Testis (tissue), 3 donors: Measurements from ENCODE around the gene DCAF5. TPM values are rescaled to one million over a fixed set of nuclear protein-coding genes. Genes with fewer than 3 reads are reported as not detected.

Source experiments
- DNase-seq: peaks from one replicate; pipeline ENCODE4 v3.0.0-alpha.2; 2019
- H3K27ac ChIP-seq, 2 donors: fragments of 200-600 bp; sonication (generic); one replicate each; pipeline ENCODE4 v1.5.1; 2019
- H3K27me3 ChIP-seq: fragments of 200-600 bp; sonication (generic); one replicate; pipeline ENCODE4 v1.5.1; 2019
- H3K36me3 ChIP-seq: fragments of 200-600 bp; sonication (generic); one replicate; pipeline ENCODE4 v1.5.1; 2017; ENCODE audit warnings: low read depth; ENCODE audit errors: missing control alignments
- H3K4me1 ChIP-seq: fragments of 200-600 bp; sonication (generic); one replicate; pipeline ENCODE4 v1.5.1; 2019
- H3K4me3 ChIP-seq, 2 donors: fragments of 200-600 bp; sonication (generic); one replicate each; pipeline ENCODE4 v1.5.1; 2017 to 2019
- H3K9me3 ChIP-seq: fragments of 200-600 bp; sonication (generic); one replicate; pipeline ENCODE4 v1.5.1; 2017
- CTCF ChIP-seq, 3 experiments: fragments of 450-650 bp in 2 of 3; fragments of 200-600 bp in 1 of 3; sonication (generic) in 1 of 3; IDR thresholded peaks; one replicate each; pipeline ENCODE4 v1.5.1; 2016 to 2019; ENCODE audit warnings: antibody characterized with exemption in 3 of 3, mild to moderate bottlenecking in 2 of 3, moderate library complexity in 1 of 3
- POLR2A ChIP-seq: fragments of 450-650 bp; IDR thresholded peaks from one replicate; pipeline ENCODE4 v1.6.1; 2017; ENCODE audit warnings: antibody characterized with exemption, mild to moderate bottlenecking, moderate library complexity
- WGBS, 2 donors: methylation state at CpG; one replicate each; pipeline ENCODE4 v1.1.5; 2018; 5-methylcytosine and 5-hydroxymethylcytosine counted together
- intact Hi-C: fragments of 100-400 bp; cut with DNase I; formaldehyde crosslinking; loops from one replicate; pipeline ENCODE4 v1.15.1; 2023; ENCODE audit warnings: low total_unique reads
- polyA plus RNA-seq: library from polyadenylated mRNA; stranded (reverse); fragments of 350-450 nt; fragmentation: Illumina TruSeq; extraction: RNeasy Lipid Tissue Mini Kit (QIAGEN cat#74804); gene quantifications from one replicate; pipeline ENCODE4 v1.2.3, GENCODE V29; 2014; ENCODE audit warnings: low read depth, low replicate concordance; ENCODE audit not compliant: insufficient read depth
- total RNA-seq, 2 donors: library from RNA; depleted of rRNA; stranded (reverse); fragments of >200 nt; gene quantifications; one replicate each; pipeline ENCODE4 v1.2.3, GENCODE V29; 2016

Gene DCAF5
- total and polyA plus RNA-seq, 3 donors from 2014 or later: 97.7 to 168 (median 129) TPM

- DNase-seq: peak; percentile 38
- Histone ChIP-seq H3K27ac (peak overlapping the region; percentile 34 to 68), H3K9me3 (no peaks in the 10 kb centered on the region), H3K36me3 (no peaks in the 10 kb centered on the region), H3K27me3 (no peaks in the 10 kb centered on the region), H3K4me1 (peaks cover 53% of the 10 kb centered on the region), H3K4me3 (no peak overlapping the region)
- TF ChIP-seq POLR2A: no peak
- TF ChIP-seq CTCF (IDR thresholded peaks at IDR 0.05): no peak
- intact Hi-C loops: no loop called here
- WGBS, 2 donors: 44 to 67% methylated on average over 8 of the region's 8 CpGs
Measured at GRCh38 chr14:69043596-69044260, 109.2 kb downstream of the DCAF5 start.

- H3K9me3 ChIP-seq: no peaks in the 10 kb centered on the region
- no peaks in the 10 kb centered on the region for H3K27me3 ChIP-seq
- TF ChIP-seq CTCF (IDR thresholded peaks at IDR 0.05) (no peak), POLR2A (no peak)
- H3K27ac ChIP-seq: peak overlapping the region; percentile 34 to 68
- peak; percentile 28 for DNase-seq
- peaks cover 49% of the 10 kb centered on the region for H3K4me1 ChIP-seq
- 53 to 57% methylated on average over 10 of the region's 10 CpGs for WGBS, 2 donors
- H3K4me3 ChIP-seq: no peak overlapping the region
- H3K36me3 ChIP-seq: no peaks in the 10 kb centered on the region
- intact Hi-C loops: no loop called here
Measured at GRCh38 chr14:69042787-69043444, 110.0 kb downstream of the DCAF5 start.

GRCh38 chr14:69042299-69042698, 110.6 kb downstream of the DCAF5 start:
- intact Hi-C loops: no loop called here
- H3K9me3 ChIP-seq: no peaks in the 10 kb centered on the region
- DNase-seq: no peak
- TF ChIP-seq CTCF (IDR thresholded peaks at IDR 0.05) (no peak), POLR2A (no peak)
- H3K27me3 ChIP-seq: no peaks in the 10 kb centered on the region
- 55 to 56% methylated on average over 3 of the region's 3 CpGs for WGBS, 2 donors
- no peak overlapping the region for H3K4me3 ChIP-seq
- H3K4me1 ChIP-seq: peaks cover 47% of the 10 kb centered on the region
- H3K36me3 ChIP-seq: no peaks in the 10 kb centered on the region
- peak overlapping the region in 1 of 2 donors; percentile 68 for H3K27ac ChIP-seq

GRCh38 chr14:69041783-69042182, 111.1 kb downstream of the DCAF5 start:
- peaks cover 42% of the 10 kb centered on the region for H3K4me1 ChIP-seq
- no peak for TF ChIP-seq POLR2A
- TF ChIP-seq CTCF (IDR thresholded peaks at IDR 0.05): no peak
- no peaks in the 10 kb centered on the region for H3K9me3 ChIP-seq
- H3K27ac ChIP-seq: no peak overlapping the region
- intact Hi-C loops: no loop called here
- no peak overlapping the region for H3K4me3 ChIP-seq
- WGBS, 2 donors: 73 to 81% methylated on average over 7 of the region's 7 CpGs
- no peaks in the 10 kb centered on the region for H3K27me3 ChIP-seq
- no peaks in the 10 kb centered on the region for H3K36me3 ChIP-seq
- DNase-seq: no peak
